22Rv1 (cell line): ENCODE results near the gene SIX3.

Experiments used
- ZFX ChIP-seq: fragments of 450-650 bp; IDR thresholded peaks from 2 replicates; pipeline ENCODE4 v1.6.1; 2017; ENCODE audit warnings: antibody characterized with exemption, borderline replicate concordance
- TF ChIP-seq, protein P1 (sequence below): fragments of 450-650 bp; IDR thresholded peaks from 2 replicates; pipeline ENCODE4 v1.5.1; 2017; ENCODE audit warnings: mild to moderate bottlenecking

DNA sequence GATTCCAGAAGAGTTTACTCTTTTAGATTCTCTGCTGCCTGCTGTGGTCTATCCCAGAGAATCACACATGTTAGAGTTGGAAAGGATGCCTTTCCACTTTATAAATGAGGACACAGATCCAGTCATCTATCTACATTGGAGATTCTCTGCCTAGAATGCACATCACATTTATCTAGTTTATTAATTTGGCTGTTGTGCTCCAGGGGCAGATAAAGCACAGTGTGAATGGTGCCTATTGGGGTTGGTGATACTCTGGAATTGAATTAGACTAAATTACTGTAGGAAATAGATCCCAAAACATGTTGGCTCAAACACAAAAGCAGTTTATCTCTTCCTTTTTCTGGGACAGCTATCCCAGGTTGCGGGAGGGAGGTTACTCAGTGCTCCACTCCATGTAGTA lies 52.9 kb downstream of the SIX3 start:
- TF ChIP-seq, protein P1, sequence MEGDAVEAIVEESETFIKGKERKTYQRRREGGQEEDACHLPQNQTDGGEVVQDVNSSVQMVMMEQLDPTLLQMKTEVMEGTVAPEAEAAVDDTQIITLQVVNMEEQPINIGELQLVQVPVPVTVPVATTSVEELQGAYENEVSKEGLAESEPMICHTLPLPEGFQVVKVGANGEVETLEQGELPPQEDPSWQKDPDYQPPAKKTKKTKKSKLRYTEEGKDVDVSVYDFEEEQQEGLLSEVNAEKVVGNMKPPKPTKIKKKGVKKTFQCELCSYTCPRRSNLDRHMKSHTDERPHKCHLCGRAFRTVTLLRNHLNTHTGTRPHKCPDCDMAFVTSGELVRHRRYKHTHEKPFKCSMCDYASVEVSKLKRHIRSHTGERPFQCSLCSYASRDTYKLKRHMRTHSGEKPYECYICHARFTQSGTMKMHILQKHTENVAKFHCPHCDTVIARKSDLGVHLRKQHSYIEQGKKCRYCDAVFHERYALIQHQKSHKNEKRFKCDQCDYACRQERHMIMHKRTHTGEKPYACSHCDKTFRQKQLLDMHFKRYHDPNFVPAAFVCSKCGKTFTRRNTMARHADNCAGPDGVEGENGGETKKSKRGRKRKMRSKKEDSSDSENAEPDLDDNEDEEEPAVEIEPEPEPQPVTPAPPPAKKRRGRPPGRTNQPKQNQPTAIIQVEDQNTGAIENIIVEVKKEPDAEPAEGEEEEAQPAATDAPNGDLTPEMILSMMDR: no peak
- no peak for TF ChIP-seq ZFX
